B cell (primary cell): ENCODE measurements around the gene GRHPR. TPM values are rescaled to one million over a fixed set of nuclear protein-coding genes. Genes with fewer than 3 reads are reported as not detected.

ENCODE experiments used
- ATAC-seq: fragments of 200-7000 bp; cut with Tn5 transposase; one replicate; pipeline ENCODE4 v1.10.0; 2021; ENCODE audit warnings: low read depth, mild to moderate bottlenecking, moderate number of reproducible peaks, moderate library complexity
- CTCF ChIA-PET: fragments of 350-600 bp; sonication (Branson Sonifier 250); formaldehyde crosslinking; loops from one replicate; lab custom pipeline; 2021; ENCODE audit warnings: antibody characterized with exemption, inconsistent platforms; lab: Charles Lee
- POLR2A ChIA-PET: fragments of 350-600 bp; sonication (Branson Sonifier 250); formaldehyde crosslinking; loops from one replicate; lab custom pipeline; 2021; ENCODE audit warnings: antibody characterized with exemption; lab: Charles Lee
- DNase-seq: peaks from one replicate; pipeline ENCODE4 v3.0.0; 2013
- H2AFZ ChIP-seq: 2 replicates; pipeline ENCODE4 v1.6.1; 2012; ENCODE audit warnings: mild to moderate bottlenecking, low read depth, low read length; ENCODE audit not compliant: insufficient read depth, poor library complexity, severe bottlenecking
- H3K27ac ChIP-seq, 2 donors: 1 replicate in 1 of 2; 2 replicates in 1 of 2; pipeline ENCODE4 v1.5.1; 2012 to 2013; ENCODE audit warnings: low read length in 2 of 2, mild to moderate bottlenecking in 2 of 2, moderate library complexity in 1 of 2
- H3K27me3 ChIP-seq, 4 experiments: fragments of 200-600 bp in 1 of 4; sonication (generic) in 1 of 4; replicated peaks in 1 of 4; 1 replicate in 2 of 4; 2 replicates in 2 of 4; pipeline versions ENCODE4 v1.6.1 to v1.7.0; 2013 to 2016; ENCODE audit warnings: low read length in 3 of 4, mild to moderate bottlenecking in 2 of 4, mixed read lengths in 1 of 4, moderate library complexity in 1 of 4; ENCODE audit not compliant: insufficient read depth in 4 of 4, control insufficient read depth in 3 of 4; ENCODE audit errors: control extremely low read depth in 1 of 4
- H3K36me3 ChIP-seq, 2 experiments: replicated peaks in 1 of 2; 1 replicate in 1 of 2; 2 replicates in 1 of 2; pipeline versions ENCODE4 v1.6.1 to v1.7.1; 2013; ENCODE audit warnings: low read length in 1 of 2; ENCODE audit not compliant: insufficient read depth in 2 of 2, control insufficient read depth in 1 of 2; ENCODE audit errors: control extremely low read depth in 1 of 2, extremely low read depth in 1 of 2
- H3K4me1 ChIP-seq, 2 donors: fragments of 200-600 bp in 1 of 2; sonication (generic) in 1 of 2; 1 replicate in 1 of 2; 2 replicates in 1 of 2; pipeline versions ENCODE4 v1.5.1 to v1.6.1; 2013 to 2017; ENCODE audit warnings: low read length in 2 of 2; ENCODE audit not compliant: control insufficient read depth in 2 of 2, insufficient read depth in 2 of 2
- H3K4me2 ChIP-seq: replicated peaks from 2 replicates; pipeline ENCODE3; 2012; ENCODE audit warnings: mild to moderate bottlenecking, low read depth, low read length; ENCODE audit not compliant: poor library complexity, severe bottlenecking
- H3K4me3 ChIP-seq, 5 experiments: fragments of 200-600 bp in 1 of 5; sonication (generic) in 1 of 5; 1 replicate in 3 of 5; 2 replicates in 2 of 5; pipeline versions ENCODE4 v1.5.1 to v1.7.0; 2011 to 2016; ENCODE audit warnings: low read length in 4 of 5, mild to moderate bottlenecking in 4 of 5, low read depth in 2 of 5, control low read depth in 1 of 5, moderate library complexity in 1 of 5; ENCODE audit not compliant: insufficient read depth in 1 of 5; ENCODE audit errors: control extremely low read depth in 1 of 5, extremely low read depth in 1 of 5
- H3K79me2 ChIP-seq: fragments of 200-600 bp; sonication (generic); one replicate; pipeline ENCODE4 v1.6.0; 2016; ENCODE audit warnings: low read length; ENCODE audit not compliant: control insufficient read depth, insufficient read depth
- H3K9ac ChIP-seq: fragments of 200-600 bp; sonication (generic); 2 replicates; pipeline ENCODE4 v1.6.1; 2017; ENCODE audit warnings: mild to moderate bottlenecking, low read length, moderate library complexity
- H3K9me3 ChIP-seq, 3 donors: one replicate each; pipeline versions ENCODE4 v1.6.1 to v1.7.1; 2013; ENCODE audit warnings: low read length in 2 of 3; ENCODE audit not compliant: control insufficient read depth in 2 of 3, insufficient read depth in 1 of 3; ENCODE audit errors: control extremely low read depth in 1 of 3
- H4K20me1 ChIP-seq: 2 replicates; pipeline ENCODE4 v1.6.0; 2012; ENCODE audit warnings: mild to moderate bottlenecking, low read length; ENCODE audit not compliant: insufficient read depth, control insufficient read depth, poor library complexity, severe bottlenecking
- H3K27ac Mint-ChIP-seq: one replicate; pipeline ENCODE4 v1.8.0; 2021; ENCODE audit warnings: mixed read lengths
- H3K27me3 Mint-ChIP-seq: one replicate; pipeline ENCODE4 v1.8.0; 2021; ENCODE audit warnings: mixed read lengths
- H3K4me1 Mint-ChIP-seq: one replicate; pipeline ENCODE4 v1.8.0; 2021; ENCODE audit warnings: mixed read lengths
- H3K4me3 Mint-ChIP-seq: one replicate; pipeline ENCODE4 v1.8.0; 2021; ENCODE audit warnings: mixed read lengths
- H3K9me3 Mint-ChIP-seq: one replicate; pipeline ENCODE4 v1.8.0; 2022; ENCODE audit warnings: mixed read lengths; ENCODE audit not compliant: insufficient read depth
- CTCF ChIP-seq: fragments of 200-600 bp; IDR thresholded peaks from one replicate; pipeline ENCODE4 v1.8.0; 2022; ENCODE audit warnings: antibody characterized with exemption, mild to moderate bottlenecking
- EZH2 ChIP-seq: IDR thresholded peaks from 2 replicates; pipeline ENCODE4 v1.6.1; 2012; ENCODE audit warnings: borderline replicate concordance, low read depth, mild to moderate bottlenecking, moderate library complexity, low read length; ENCODE audit not compliant: insufficient read depth, poor library complexity, severe bottlenecking
- WGBS: methylation state at CpG from one replicate; pipeline ENCODE4 v1.1.5; 2013; ENCODE audit warnings: missing lambda C conversion rate; ENCODE audit not compliant: insufficient coverage; 5-methylcytosine and 5-hydroxymethylcytosine counted together
- intact Hi-C: fragments of 100-400 bp; cut with micrococcal nuclease; formaldehyde crosslinking; loops from one replicate; pipeline ENCODE4 v1.10.0; 2022
- polyA plus RNA-seq: library from polyadenylated mRNA; depleted of rRNA; stranded (reverse); fragments of >200 nt; gene quantifications from 2 replicates; pipeline ENCODE4 v1.2.3, GENCODE V29; 2012
- total RNA-seq, 2 donors: library from RNA; stranded (reverse); fragments of 120-200 nt in 1 of 2; gene quantifications; 1 replicate in 1 of 2; 2 replicates in 1 of 2; pipeline versions ENCODE4 v1.2.3 to v1.2.4, GENCODE V29; 2013 to 2022

Gene GRHPR
- total and polyA plus RNA-seq, 2 donors (not counting 1 experiment from before 2014, with no cell fraction given): 121 to 138 TPM

- H3K4me3 Mint-ChIP-seq: no peak overlapping the region
- no peak for DNase-seq
- no peak overlapping the region for H3K4me3 ChIP-seq
- peaks cover 4% of the 10 kb centered on the region for H3K79me2 ChIP-seq
- POLR2A ChIA-PET: interaction anchor here (0.6 kb wide), 1 partner anchor 9 kb away, joined by 6 read pairs; no protein-coding TSS in a partner anchor
- intact Hi-C loops: no loop called here
- H3K4me2 ChIP-seq: no peak overlapping the region
- H3K9me3 ChIP-seq: no peaks in the 10 kb centered on the region
- no peak overlapping the region for H3K9ac ChIP-seq
- no peak overlapping the region for H3K27ac ChIP-seq
- CTCF ChIA-PET: interaction anchor here (1.1 kb wide), 1 partner anchor 18 kb away, joined by 4 read pairs; no protein-coding TSS in a partner anchor
- H3K4me1 Mint-ChIP-seq: peaks cover 21% of the 10 kb centered on the region
- no peaks in the 10 kb centered on the region for H3K9me3 Mint-ChIP-seq
- ATAC-seq: no peak
- H4K20me1 ChIP-seq: peaks cover 7% of the 10 kb centered on the region
- no peaks in the 10 kb centered on the region for H3K27me3 ChIP-seq
- no peaks in the 10 kb centered on the region for H3K27me3 Mint-ChIP-seq
- peaks cover 0 to 43% of the 10 kb centered on the region in 2 experiments for H3K36me3 ChIP-seq
- no peak overlapping the region for H2AFZ ChIP-seq
- peak overlapping the region; percentile 41 for H3K27ac Mint-ChIP-seq
- peaks cover 16 to 26% of the 10 kb centered on the region in 2 donors for H3K4me1 ChIP-seq
- WGBS: 98% methylated on average over 6 of the region's 7 CpGs
- TF ChIP-seq CTCF: no peak
- TF ChIP-seq EZH2: no peak
Observed at GRCh38 chr9:37433867-37434371, 11.4 kb downstream of the GRHPR start.

- Histone ChIP-seq H3K9ac (no peak overlapping the region), H2AFZ (no peak overlapping the region), H4K20me1 (peaks cover 7% of the 10 kb centered on the region), H3K27me3 (no peaks in the 10 kb centered on the region), H3K9me3 (no peaks in the 10 kb centered on the region), H3K36me3 (peaks cover 1 to 57% of the 10 kb centered on the region in 2 experiments), H3K79me2 (peaks cover 9% of the 10 kb centered on the region), H3K4me2 (no peak overlapping the region), H3K4me3 (no peak overlapping the region), H3K4me1 (peaks cover 15 to 20% of the 10 kb centered on the region in 2 donors), H3K27ac (no peak overlapping the region)
- Mint-ChIP-seq H3K27me3 (no peaks in the 10 kb centered on the region), H3K9me3 (no peaks in the 10 kb centered on the region), H3K4me1 (peaks cover 20% of the 10 kb centered on the region), H3K4me3 (no peak overlapping the region), H3K27ac (peak overlapping the region; percentile 10)
- ChIA-PET CTCF (interaction anchor here (1.4 kb wide), 1 partner anchor 563 kb away, joined by 5 read pairs; no protein-coding TSS in a partner anchor), POLR2A (no interaction called here)
- no peak for ATAC-seq
- intact Hi-C loops: no loop called here
- TF ChIP-seq CTCF: no peak
- TF ChIP-seq EZH2: no peak
- no peak for DNase-seq
- WGBS: 100% methylated on average over 5 of the region's 5 CpGs
Observed at GRCh38 chr9:37436540-37436939, 14.0 kb downstream of the GRHPR start.
